ENCODE data around the gene CPNE6. TPM values are rescaled to one million over a fixed set of nuclear protein-coding genes. Genes with fewer than 3 reads are reported as not detected.

Gene CPNE6
- total RNA-seq = not detected in 2 replicates

GRCh38 chr14:24071144-24071697, at the start of gene CPNE6:
Gene CPNE6 (plus strand): TSS chr14:24071562. CDS start chr14:24072937, 1,375 bp downstream.

DNA sequence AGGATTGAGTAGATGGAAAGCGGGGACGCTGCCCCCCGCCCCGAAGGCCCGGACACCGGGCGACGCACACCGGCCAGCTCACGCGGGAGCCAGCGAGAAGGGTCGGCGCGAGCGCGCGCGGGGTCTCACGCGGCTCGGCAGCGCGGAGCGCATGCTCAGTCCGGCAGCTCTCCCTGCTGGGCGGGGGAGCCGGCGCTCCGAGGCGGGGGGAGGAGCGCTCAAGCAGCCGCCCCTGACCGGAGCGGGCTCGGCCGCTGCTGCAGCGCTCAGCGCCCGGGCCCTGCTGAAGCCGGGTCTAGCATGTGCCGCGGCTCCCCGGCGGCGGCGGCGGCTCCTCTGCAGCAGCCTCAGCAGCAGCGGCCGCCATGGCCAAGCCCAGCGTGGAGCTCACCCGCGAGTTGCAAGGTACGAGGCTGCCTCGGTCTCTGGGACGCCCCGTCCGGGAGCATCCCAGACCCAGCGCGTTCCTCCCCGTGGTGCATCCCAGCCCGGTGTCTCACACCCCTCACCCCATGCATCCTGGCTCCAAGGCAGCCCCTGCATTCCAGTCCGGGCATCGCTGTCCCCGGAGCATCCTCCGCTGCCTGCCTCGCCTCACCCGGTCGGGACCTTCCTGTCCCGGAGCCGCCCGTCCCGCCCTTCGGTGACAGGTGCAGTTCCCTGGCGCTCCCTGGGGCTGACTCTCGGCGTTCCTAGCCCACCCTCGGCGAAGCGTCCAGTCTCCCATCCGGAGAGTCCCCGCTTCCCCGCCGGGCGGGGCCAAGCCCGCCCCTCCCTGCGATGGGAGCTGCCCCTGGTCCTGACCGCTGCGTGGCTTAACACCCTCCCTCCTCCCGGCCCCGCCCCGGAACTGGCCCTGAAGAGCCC, 19.3 kb upstream of the CPNE6 start, which contains the start of gene CARMIL3:
CARMIL3 (plus strand) TSS at position 221 of the 867 bp plus-strand sequence; CDS start at position 366, 145 bp downstream.

GRCh38 chr14:24093901-24094840, 22.8 kb downstream of the CPNE6 start, which contains the start of gene PCK2:
Gene PCK2 (plus strand): TSS chr14:24094311. CDS start chr14:24094406, 95 bp downstream.

DNA sequence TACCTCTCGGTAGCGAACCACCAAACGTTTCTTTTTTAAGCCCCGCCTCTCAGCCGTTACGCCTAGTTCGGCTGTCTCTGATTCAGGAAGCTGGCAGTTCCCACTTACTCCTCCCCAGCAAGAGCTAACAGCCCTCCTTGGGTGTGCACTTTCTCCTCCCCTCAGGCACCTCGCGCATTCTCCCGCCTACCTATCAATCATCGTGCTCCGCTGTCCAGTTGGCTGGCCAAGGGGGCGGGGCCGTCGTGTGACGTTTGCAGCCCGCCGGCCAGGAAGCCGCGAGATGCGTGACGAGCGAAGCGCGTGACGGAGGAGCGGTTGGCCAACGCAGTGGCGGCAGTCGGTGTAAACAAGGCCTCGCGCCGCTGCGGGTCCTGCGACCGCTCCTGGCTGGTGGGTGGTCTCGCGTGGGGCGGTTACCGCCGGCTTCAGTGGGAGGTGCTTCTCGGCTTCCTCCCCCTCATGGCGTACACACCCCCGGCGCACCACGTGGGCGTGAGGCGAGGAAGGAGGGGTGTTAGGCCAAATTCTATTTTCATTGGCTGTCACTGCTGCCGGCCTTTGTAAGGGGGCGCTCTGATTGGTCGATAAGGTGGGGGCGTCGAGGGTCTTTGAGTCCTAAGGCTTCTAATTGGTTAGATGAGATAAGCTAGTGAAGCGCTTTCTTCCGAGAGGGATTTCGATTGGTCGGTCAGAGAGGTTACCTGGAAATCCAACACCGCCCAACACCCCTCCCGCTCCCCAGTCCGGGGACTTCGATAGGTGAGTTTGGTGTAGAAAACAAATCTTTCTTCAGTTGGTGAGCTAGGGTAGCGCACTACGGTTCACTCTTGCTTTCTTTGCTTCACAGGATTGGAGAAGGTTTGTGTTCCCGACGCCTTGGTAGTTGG, 43.4 kb downstream of the CPNE6 start, which contains the start of the genes DCAF11 and NRL:
DCAF11 (plus strand) TSS at position 246 of the 890 bp plus-strand sequence. CDS start 818 bp downstream, outside the sequence.
NRL (minus strand) TSS at position 418 of the 890 bp plus-strand sequence. CDS start 32,101 bp downstream, outside the sequence.

Other genes starting within 250 kb of the CPNE6 start
- gene DHRS4, start 117.8 kb upstream of the CPNE6 start, total RNA-seq = 31.2 and 47.7 TPM in 2 replicates
- 11.6 and 14.9 TPM in 2 replicates for gene DHRS4L2, start 82.6 kb upstream of the CPNE6 start, total RNA-seq
- gene CARMIL3, start 19.6 kb upstream of the CPNE6 start, total RNA-seq = under 0.01 and 0.12 TPM in 2 replicates
- gene PCK2, start 22.7 kb downstream of the CPNE6 start, total RNA-seq = 40.1 and 60.2 TPM in 2 replicates
- gene DCAF11, start 43.2 kb downstream of the CPNE6 start, total RNA-seq = 56.0 and 64.2 TPM in 2 replicates
- 0.55 and 1.00 TPM in 2 replicates for gene NRL, start 43.4 kb downstream of the CPNE6 start, total RNA-seq
- 0.37 TPM in 1 of 2 replicates, not detected in the other for gene FITM1, start 59.1 kb downstream of the CPNE6 start, total RNA-seq
- gene PSME1, start 64.6 kb downstream of the CPNE6 start, total RNA-seq = 69.7 and 121 TPM in 2 replicates
- 20.0 and 34.6 TPM in 2 replicates for gene EMC9, start 70.0 kb downstream of the CPNE6 start, total RNA-seq
- 111 and 120 TPM in 2 replicates for gene PSME2, start 75.0 kb downstream of the CPNE6 start, total RNA-seq
- 40.7 and 44.7 TPM in 2 replicates for gene RNF31, start 75.9 kb downstream of the CPNE6 start, total RNA-seq
- 68.6 and 80.1 TPM in 2 replicates for gene IRF9, start 89.7 kb downstream of the CPNE6 start, total RNA-seq
- gene REC8, start 100.5 kb downstream of the CPNE6 start, total RNA-seq = 0.87 and 1.1 TPM in 2 replicates
- 47.9 and 71.6 TPM in 2 replicates for gene IPO4, start 117.3 kb downstream of the CPNE6 start, total RNA-seq
- 74.9 and 79.5 TPM in 2 replicates for gene TM9SF1, start 123.9 kb downstream of the CPNE6 start, total RNA-seq
- gene TSSK4, start 134.1 kb downstream of the CPNE6 start, total RNA-seq = 0.11 TPM in 1 of 2 replicates, not detected in the other
- 32.7 and 38.6 TPM in 2 replicates for gene CHMP4A, start 141.9 kb downstream of the CPNE6 start, total RNA-seq
- gene MDP1, start 144.5 kb downstream of the CPNE6 start, total RNA-seq = 18.9 and 23.2 TPM in 2 replicates
- 163 and 222 TPM in 2 replicates for gene NEDD8, start 160.8 kb downstream of the CPNE6 start, total RNA-seq
- 57.1 and 69.0 TPM in 2 replicates for gene GMPR2, start 161.4 kb downstream of the CPNE6 start, total RNA-seq
- 59.9 and 69.5 TPM in 2 replicates for gene TINF2, start 171.1 kb downstream of the CPNE6 start, total RNA-seq
- 0.25 and 0.55 TPM in 2 replicates for gene TGM1, start 191.6 kb downstream of the CPNE6 start, total RNA-seq
- gene RABGGTA, start 200.0 kb downstream of the CPNE6 start, total RNA-seq = 17.9 and 28.6 TPM in 2 replicates
- gene DHRS1, start 228.2 kb downstream of the CPNE6 start, total RNA-seq = 13.3 and 19.2 TPM in 2 replicates
- gene NOP9, start 228.3 kb downstream of the CPNE6 start, total RNA-seq = 22.6 and 29.0 TPM in 2 replicates
- 1.6 and 2.9 TPM in 2 replicates for gene CIDEB, start 236.4 kb downstream of the CPNE6 start, total RNA-seq
- gene LTB4R2, start 238.6 kb downstream of the CPNE6 start, total RNA-seq = 3.7 and 3.8 TPM in 2 replicates
- gene LTB4R, start 239.9 kb downstream of the CPNE6 start, total RNA-seq = 1.2 and 1.5 TPM in 2 replicates